ENCODE measurements around the gene ZNF3. TPM values are rescaled to one million over a fixed set of nuclear protein-coding genes. Genes with fewer than 3 reads are reported as not detected.

The ZNF3 gene
- total and polyA plus RNA-seq, 8 donors, result 12.4 to 42.0 (median 25.7) TPM

- 41 to 66% (median 57%) methylated on average over 7 of the region's 7 CpGs for WGBS, 5 donors
- H3K4me1 ChIP-seq, result peaks cover 29 to 51% (median 41%) of the 10 kb centered on the region in 4 donors
- H3K4me3 ChIP-seq, result peak overlapping the region in 1 of 4 donors; percentile 10
- intact Hi-C loops (cut with DNase I; ENCODE audit: low total_unique reads), result no loop called here
- H3K36me3 ChIP-seq, result peaks cover 32 to 56% (median 55%) of the 10 kb centered on the region in 4 donors
- no peak for TF ChIP-seq POLR2A (IDR thresholded peaks at IDR 0.05)
- no peak for TF ChIP-seq POLR2AphosphoS5 (IDR thresholded peaks at IDR 0.05)
- TF ChIP-seq, protein P1, sequence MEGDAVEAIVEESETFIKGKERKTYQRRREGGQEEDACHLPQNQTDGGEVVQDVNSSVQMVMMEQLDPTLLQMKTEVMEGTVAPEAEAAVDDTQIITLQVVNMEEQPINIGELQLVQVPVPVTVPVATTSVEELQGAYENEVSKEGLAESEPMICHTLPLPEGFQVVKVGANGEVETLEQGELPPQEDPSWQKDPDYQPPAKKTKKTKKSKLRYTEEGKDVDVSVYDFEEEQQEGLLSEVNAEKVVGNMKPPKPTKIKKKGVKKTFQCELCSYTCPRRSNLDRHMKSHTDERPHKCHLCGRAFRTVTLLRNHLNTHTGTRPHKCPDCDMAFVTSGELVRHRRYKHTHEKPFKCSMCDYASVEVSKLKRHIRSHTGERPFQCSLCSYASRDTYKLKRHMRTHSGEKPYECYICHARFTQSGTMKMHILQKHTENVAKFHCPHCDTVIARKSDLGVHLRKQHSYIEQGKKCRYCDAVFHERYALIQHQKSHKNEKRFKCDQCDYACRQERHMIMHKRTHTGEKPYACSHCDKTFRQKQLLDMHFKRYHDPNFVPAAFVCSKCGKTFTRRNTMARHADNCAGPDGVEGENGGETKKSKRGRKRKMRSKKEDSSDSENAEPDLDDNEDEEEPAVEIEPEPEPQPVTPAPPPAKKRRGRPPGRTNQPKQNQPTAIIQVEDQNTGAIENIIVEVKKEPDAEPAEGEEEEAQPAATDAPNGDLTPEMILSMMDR (IDR thresholded peaks at IDR 0.05), result no peak
- no peak for TF ChIP-seq EP300 (IDR thresholded peaks at IDR 0.05)
- no peaks in the 10 kb centered on the region for H3K9me3 ChIP-seq
- H3K27ac ChIP-seq, result no peak overlapping the region
- no peaks in the 10 kb centered on the region for H3K27me3 ChIP-seq
- no peak for DNase-seq
These were observed 2.4 kb downstream of the ZNF3 start for GRCh38 chr7:100079024-100079560.

- Histone ChIP-seq H3K27me3 (no peaks in the 10 kb centered on the region), H3K36me3 (peaks cover 50 to 75% (median 74%) of the 10 kb centered on the region in 4 donors), H3K4me3 (no peak overlapping the region), H3K27ac (no peak overlapping the region), H3K9me3 (peaks cover 2 to 12% (median 9%) of the 10 kb centered on the region in 4 donors), H3K4me1 (peaks cover 21 to 44% (median 34%) of the 10 kb centered on the region in 4 donors)
- no peak for TF ChIP-seq EP300 (IDR thresholded peaks at IDR 0.05)
- no peak for TF ChIP-seq POLR2AphosphoS5 (IDR thresholded peaks at IDR 0.05)
- TF ChIP-seq, protein P1 (IDR thresholded peaks at IDR 0.05), result no peak
- no peak for TF ChIP-seq POLR2A (IDR thresholded peaks at IDR 0.05)
- no peak for DNase-seq
- 81 to 95% (median 90%) methylated on average over 4 of the region's 4 CpGs for WGBS, 5 donors
- intact Hi-C loops (cut with DNase I; ENCODE audit: low total_unique reads), result no loop called here
These were observed 4.3 kb downstream of the ZNF3 start for GRCh38 chr7:100077205-100077604.

GRCh38 chr7:100075418-100075817 is 6.1 kb downstream of the ZNF3 start:
- H3K9me3 ChIP-seq, result peaks cover 14 to 29% (median 27%) of the 10 kb centered on the region in 4 donors
- 89 to 99% (median 95%) methylated on average over 6 of the region's 6 CpGs for whole genome bisulfite sequencing, 5 donors
- no peak overlapping the region for H3K27ac ChIP-seq
- DNase-seq, result no peak
- H3K36me3 ChIP-seq, result peaks cover 68 to 93% (median 92%) of the 10 kb centered on the region in 4 donors
- no peak overlapping the region for H3K4me3 ChIP-seq
- no peak for TF ChIP-seq EP300 (IDR thresholded peaks at IDR 0.05)
- TF ChIP-seq, protein P1 (IDR thresholded peaks at IDR 0.05), result no peak
- no peaks in the 10 kb centered on the region for H3K27me3 ChIP-seq
- intact Hi-C loops (cut with DNase I; ENCODE audit: low total_unique reads), result no loop called here
- peaks cover 12 to 34% (median 22%) of the 10 kb centered on the region in 4 donors for H3K4me1 ChIP-seq

- H3K4me3 ChIP-seq, result no peak overlapping the region
- H3K4me1 ChIP-seq, result peaks cover 6 to 29% (median 16%) of the 10 kb centered on the region in 4 donors
- no peak overlapping the region for H3K27ac ChIP-seq
- peaks cover 14 to 35% (median 31%) of the 10 kb centered on the region in 4 donors for H3K9me3 ChIP-seq
- peaks cover 73 to 99% (median 98%) of the 10 kb centered on the region in 4 donors for H3K36me3 ChIP-seq
- WGBS, 5 donors, result 91 to 96% (median 96%) methylated on average over 7 of the region's 7 CpGs
- intact Hi-C loops (cut with DNase I; ENCODE audit: low total_unique reads), result no loop called here
- DNase-seq, result no peak
- TF ChIP-seq POLR2A (IDR thresholded peaks at IDR 0.05) (no peak), EP300 (IDR thresholded peaks at IDR 0.05) (no peak), POLR2AphosphoS5 (IDR thresholded peaks at IDR 0.05) (no peak)
- TF ChIP-seq, protein P1 (IDR thresholded peaks at IDR 0.05), result no peak
- no peaks in the 10 kb centered on the region for H3K27me3 ChIP-seq
These were observed 6.7 kb downstream of the ZNF3 start for GRCh38 chr7:100074841-100075240.
